HEK293 (cell line): ENCODE results near the gene IGFALS.
A peak's percentile ranks its signal among the peaks of the same experiment; 100 is the strongest.

Experiments
- GLIS1 ChIP-seq: fragments of 450-650 bp; formaldehyde crosslinking; IDR thresholded peaks from 2 replicates; pipeline ENCODE4 v1.5.1; 2016; ENCODE audit warnings: missing biosample characterization, missing genetic modification characterization
- HOXA7 ChIP-seq: sonication (generic); formaldehyde crosslinking; IDR thresholded peaks from 2 replicates; pipeline ENCODE4 v1.8.1; 2022; ENCODE audit warnings: missing genetic modification reagents, borderline replicate concordance
- MEIS1 ChIP-seq: sonication (generic); formaldehyde crosslinking; IDR thresholded peaks from 2 replicates; pipeline ENCODE4 v1.8.1; 2022; ENCODE audit warnings: missing genetic modification reagents, mild to moderate bottlenecking, borderline replicate concordance
- ZFP3 ChIP-seq: fragments of 450-650 bp; formaldehyde crosslinking; IDR thresholded peaks from 2 replicates; pipeline ENCODE4 v1.5.1; 2016; ENCODE audit warnings: low read depth, missing biosample characterization, missing genetic modification characterization
- ZNF10 ChIP-seq: fragments of 450-650 bp; formaldehyde crosslinking; IDR thresholded peaks from 2 replicates; pipeline ENCODE4 v1.5.1; 2017; ENCODE audit warnings: missing biosample characterization, missing genetic modification characterization
- ZNF132 ChIP-seq: fragments of 450-650 bp; formaldehyde crosslinking; IDR thresholded peaks from 2 replicates; pipeline ENCODE4 v1.5.1; 2017; ENCODE audit warnings: missing biosample characterization, missing genetic modification characterization, borderline replicate concordance
- ZNF155 ChIP-seq: fragments of 450-650 bp; formaldehyde crosslinking; IDR thresholded peaks from 2 replicates; pipeline ENCODE4 v1.5.1; 2016; ENCODE audit warnings: missing biosample characterization, missing genetic modification characterization
- ZNF214 ChIP-seq: fragments of 450-650 bp; formaldehyde crosslinking; IDR thresholded peaks from 2 replicates; pipeline ENCODE4 v1.5.1; 2017; ENCODE audit warnings: missing biosample characterization, mild to moderate bottlenecking, missing genetic modification characterization, borderline replicate concordance
- ZNF292 ChIP-seq: fragments of 450-650 bp; formaldehyde crosslinking; IDR thresholded peaks from 2 replicates; pipeline ENCODE4 v1.5.1; 2016; ENCODE audit warnings: low read depth, missing biosample characterization, missing genetic modification characterization, borderline replicate concordance
- ZNF341 ChIP-seq: fragments of 450-650 bp; formaldehyde crosslinking; IDR thresholded peaks from 2 replicates; pipeline ENCODE4; 2016; ENCODE audit warnings: low read depth, missing biosample characterization, missing genetic modification characterization
- ZNF354C ChIP-seq: fragments of 450-650 bp; formaldehyde crosslinking; IDR thresholded peaks from 2 replicates; pipeline ENCODE4 v1.5.1; 2016; ENCODE audit warnings: missing biosample characterization, missing genetic modification characterization, low read depth, borderline replicate concordance
- ZNF426 ChIP-seq: fragments of 450-650 bp; formaldehyde crosslinking; IDR thresholded peaks from 2 replicates; pipeline ENCODE4 v1.5.1; 2017; ENCODE audit warnings: missing biosample characterization, missing genetic modification characterization, mild to moderate bottlenecking, inconsistent platforms, moderate library complexity
- ZNF585B ChIP-seq: fragments of 450-650 bp; formaldehyde crosslinking; IDR thresholded peaks from 2 replicates; pipeline ENCODE4 v1.5.1; 2016; ENCODE audit warnings: missing biosample characterization, missing genetic modification characterization
- ZNF621 ChIP-seq: fragments of 450-650 bp; formaldehyde crosslinking; IDR thresholded peaks from 2 replicates; pipeline ENCODE4 v1.5.1; 2017; ENCODE audit warnings: missing biosample characterization, missing genetic modification characterization
- ZNF776 ChIP-seq: fragments of 450-650 bp; formaldehyde crosslinking; IDR thresholded peaks from 2 replicates; pipeline ENCODE4 v1.5.0; 2017; ENCODE audit warnings: missing biosample characterization, missing genetic modification characterization, borderline replicate concordance
- ZNF777 ChIP-seq: fragments of 450-650 bp; formaldehyde crosslinking; IDR thresholded peaks from 2 replicates; pipeline ENCODE4 v1.5.1; 2017; ENCODE audit warnings: missing biosample characterization, missing genetic modification characterization, borderline replicate concordance
- ZNF792 ChIP-seq: fragments of 450-650 bp; formaldehyde crosslinking; IDR thresholded peaks from 2 replicates; pipeline ENCODE4 v1.5.1; 2016; ENCODE audit warnings: missing biosample characterization, missing genetic modification characterization
- ZSCAN23 ChIP-seq: fragments of 450-650 bp; formaldehyde crosslinking; IDR thresholded peaks from 2 replicates; pipeline ENCODE4 v1.5.1; 2016; ENCODE audit warnings: missing biosample characterization, missing genetic modification characterization
- ZXDB ChIP-seq: fragments of 450-650 bp; formaldehyde crosslinking; IDR thresholded peaks from 2 replicates; pipeline ENCODE4 v1.5.1; 2016; ENCODE audit warnings: missing biosample characterization, missing genetic modification characterization
- TF ChIP-seq, protein P1 (sequence below): fragments of 450-650 bp; formaldehyde crosslinking; IDR thresholded peaks from 2 replicates; pipeline ENCODE4 v1.5.1; 2016; ENCODE audit warnings: missing biosample characterization, missing genetic modification characterization
- TF ChIP-seq, protein P2 (sequence below): fragments of 450-650 bp; formaldehyde crosslinking; IDR thresholded peaks from 2 replicates; pipeline ENCODE4 v1.5.1; 2016; ENCODE audit warnings: missing biosample characterization, missing genetic modification characterization
- TF ChIP-seq, protein P3 (sequence below): fragments of 450-650 bp; formaldehyde crosslinking; IDR thresholded peaks from 2 replicates; pipeline ENCODE4 v1.5.1; 2016; ENCODE audit warnings: missing biosample characterization, missing genetic modification characterization
- TF ChIP-seq, protein P4 (sequence below): fragments of 450-650 bp; formaldehyde crosslinking; IDR thresholded peaks from 2 replicates; pipeline ENCODE4 v1.5.1; 2016; ENCODE audit warnings: missing biosample characterization, missing genetic modification characterization, borderline replicate concordance
- TF ChIP-seq, protein P5 (sequence below): fragments of 450-650 bp; formaldehyde crosslinking; IDR thresholded peaks from 2 replicates; pipeline ENCODE4 v1.5.1; 2017; ENCODE audit warnings: missing biosample characterization, mild to moderate bottlenecking, missing genetic modification characterization, moderate library complexity
- TF ChIP-seq, protein P6 (sequence below): fragments of 450-650 bp; formaldehyde crosslinking; IDR thresholded peaks from 2 replicates; pipeline ENCODE4 v1.5.1; 2017; ENCODE audit warnings: missing biosample characterization, missing genetic modification characterization
- TF ChIP-seq, protein P7 (sequence below): fragments of 450-650 bp; formaldehyde crosslinking; IDR thresholded peaks from 2 replicates; pipeline ENCODE4 v1.5.1; 2016; ENCODE audit warnings: missing biosample characterization, missing genetic modification characterization

IGFALS gene

DNA sequence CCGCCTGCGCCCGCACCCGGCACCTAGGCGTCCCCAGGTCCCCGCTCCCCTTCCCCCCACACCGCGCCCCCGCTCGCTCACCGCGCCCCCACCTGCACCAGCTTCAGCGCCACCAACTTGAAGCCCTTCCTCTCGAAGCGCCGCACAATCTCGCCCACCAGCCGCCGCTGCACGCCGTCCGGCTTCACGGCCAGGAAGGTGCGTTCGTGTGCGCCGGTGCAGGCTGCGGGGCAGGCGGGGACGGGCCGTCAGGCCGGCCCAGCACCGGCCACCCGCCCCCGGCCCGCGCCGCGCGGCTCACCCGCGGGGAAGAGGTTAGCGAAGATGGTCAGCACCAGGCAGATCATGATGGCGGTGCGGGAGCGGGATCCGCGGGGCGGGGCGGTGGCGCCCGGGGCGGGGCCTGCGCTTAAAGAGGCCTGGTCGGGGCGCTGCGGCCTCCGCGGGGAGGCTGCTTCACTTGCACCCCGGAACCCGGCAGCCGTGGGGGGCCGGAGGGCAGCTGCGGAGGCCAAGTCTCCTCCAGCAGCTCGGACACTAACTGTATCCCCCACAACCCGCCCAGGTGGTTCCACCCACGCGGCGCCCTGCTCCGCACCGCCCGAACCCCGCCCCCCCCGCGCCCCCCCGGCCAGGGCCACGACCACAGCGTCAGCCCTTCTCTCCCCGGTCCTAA lies 22.2 kb downstream of the IGFALS start, which contains the start of gene NME3 (continued):
- TF ChIP-seq, protein P1, sequence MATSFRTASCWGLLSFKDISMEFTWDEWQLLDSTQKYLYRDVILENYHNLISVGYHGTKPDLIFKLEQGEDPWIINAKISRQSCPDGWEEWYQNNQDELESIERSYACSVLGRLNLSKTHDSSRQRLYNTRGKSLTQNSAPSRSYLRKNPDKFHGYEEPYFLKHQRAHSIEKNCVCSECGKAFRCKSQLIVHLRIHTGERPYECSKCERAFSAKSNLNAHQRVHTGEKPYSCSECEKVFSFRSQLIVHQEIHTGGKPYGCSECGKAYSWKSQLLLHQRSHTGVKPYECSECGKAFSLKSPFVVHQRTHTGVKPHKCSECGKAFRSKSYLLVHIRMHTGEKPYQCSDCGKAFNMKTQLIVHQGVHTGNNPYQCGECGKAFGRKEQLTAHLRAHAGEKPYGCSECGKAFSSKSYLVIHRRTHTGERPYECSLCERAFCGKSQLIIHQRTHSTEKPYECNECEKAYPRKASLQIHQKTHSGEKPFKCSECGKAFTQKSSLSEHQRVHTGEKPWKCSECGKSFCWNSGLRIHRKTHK: no peak
- TF ChIP-seq ZNF214: no peak
- no peak for TF ChIP-seq ZNF292 (tag by site-specific recombination)
- TF ChIP-seq ZNF426 (tag by site-specific recombination): no peak
- TF ChIP-seq ZNF585B (tag by site-specific recombination): no peak
- TF ChIP-seq HOXA7 (CRISPR knock-in tag): no peak
- no peak for TF ChIP-seq ZNF10 (tag by site-specific recombination)
- TF ChIP-seq ZNF621: no peak
- TF ChIP-seq, protein P2, sequence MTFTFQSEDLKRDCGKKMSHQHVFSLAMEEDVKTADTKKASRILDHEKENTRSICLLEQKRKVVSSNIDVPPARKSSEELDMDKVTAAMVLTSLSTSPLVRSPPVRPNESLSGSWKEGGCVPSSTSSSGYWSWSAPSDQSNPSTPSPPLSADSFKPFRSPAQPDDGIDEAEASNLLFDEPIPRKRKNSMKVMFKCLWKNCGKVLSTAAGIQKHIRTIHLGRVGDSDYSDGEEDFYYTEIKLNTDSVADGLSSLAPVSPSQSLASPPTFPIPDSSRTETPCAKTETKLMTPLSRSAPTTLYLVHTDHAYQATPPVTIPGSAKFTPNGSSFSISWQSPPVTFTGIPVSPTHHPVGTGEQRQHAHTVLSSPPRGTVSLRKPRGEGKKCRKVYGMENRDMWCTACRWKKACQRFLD: no peak
- TF ChIP-seq, protein P3, sequence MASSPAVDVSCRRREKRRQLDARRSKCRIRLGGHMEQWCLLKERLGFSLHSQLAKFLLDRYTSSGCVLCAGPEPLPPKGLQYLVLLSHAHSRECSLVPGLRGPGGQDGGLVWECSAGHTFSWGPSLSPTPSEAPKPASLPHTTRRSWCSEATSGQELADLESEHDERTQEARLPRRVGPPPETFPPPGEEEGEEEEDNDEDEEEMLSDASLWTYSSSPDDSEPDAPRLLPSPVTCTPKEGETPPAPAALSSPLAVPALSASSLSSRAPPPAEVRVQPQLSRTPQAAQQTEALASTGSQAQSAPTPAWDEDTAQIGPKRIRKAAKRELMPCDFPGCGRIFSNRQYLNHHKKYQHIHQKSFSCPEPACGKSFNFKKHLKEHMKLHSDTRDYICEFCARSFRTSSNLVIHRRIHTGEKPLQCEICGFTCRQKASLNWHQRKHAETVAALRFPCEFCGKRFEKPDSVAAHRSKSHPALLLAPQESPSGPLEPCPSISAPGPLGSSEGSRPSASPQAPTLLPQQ (tag by site-specific recombination): peak; percentile 97
- TF ChIP-seq ZNF132 (tag by site-specific recombination): no peak
- TF ChIP-seq, protein P4, sequence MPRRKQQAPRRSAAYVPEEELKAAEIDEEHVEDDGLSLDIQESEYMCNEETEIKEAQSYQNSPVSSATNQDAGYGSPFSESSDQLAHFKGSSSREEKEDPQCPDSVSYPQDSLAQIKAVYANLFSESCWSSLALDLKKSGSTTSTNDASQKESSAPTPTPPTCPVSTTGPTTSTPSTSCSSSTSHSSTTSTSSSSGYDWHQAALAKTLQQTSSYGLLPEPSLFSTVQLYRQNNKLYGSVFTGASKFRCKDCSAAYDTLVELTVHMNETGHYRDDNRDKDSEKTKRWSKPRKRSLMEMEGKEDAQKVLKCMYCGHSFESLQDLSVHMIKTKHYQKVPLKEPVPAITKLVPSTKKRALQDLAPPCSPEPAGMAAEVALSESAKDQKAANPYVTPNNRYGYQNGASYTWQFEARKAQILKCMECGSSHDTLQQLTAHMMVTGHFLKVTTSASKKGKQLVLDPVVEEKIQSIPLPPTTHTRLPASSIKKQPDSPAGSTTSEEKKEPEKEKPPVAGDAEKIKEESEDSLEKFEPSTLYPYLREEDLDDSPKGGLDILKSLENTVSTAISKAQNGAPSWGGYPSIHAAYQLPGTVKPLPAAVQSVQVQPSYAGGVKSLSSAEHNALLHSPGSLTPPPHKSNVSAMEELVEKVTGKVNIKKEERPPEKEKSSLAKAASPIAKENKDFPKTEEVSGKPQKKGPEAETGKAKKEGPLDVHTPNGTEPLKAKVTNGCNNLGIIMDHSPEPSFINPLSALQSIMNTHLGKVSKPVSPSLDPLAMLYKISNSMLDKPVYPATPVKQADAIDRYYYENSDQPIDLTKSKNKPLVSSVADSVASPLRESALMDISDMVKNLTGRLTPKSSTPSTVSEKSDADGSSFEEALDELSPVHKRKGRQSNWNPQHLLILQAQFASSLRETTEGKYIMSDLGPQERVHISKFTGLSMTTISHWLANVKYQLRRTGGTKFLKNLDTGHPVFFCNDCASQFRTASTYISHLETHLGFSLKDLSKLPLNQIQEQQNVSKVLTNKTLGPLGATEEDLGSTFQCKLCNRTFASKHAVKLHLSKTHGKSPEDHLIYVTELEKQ (tag by site-specific recombination): no peak
- TF ChIP-seq ZNF792 (tag by site-specific recombination): no peak
- TF ChIP-seq ZSCAN23 (tag by site-specific recombination): no peak
- TF ChIP-seq, protein P5, sequence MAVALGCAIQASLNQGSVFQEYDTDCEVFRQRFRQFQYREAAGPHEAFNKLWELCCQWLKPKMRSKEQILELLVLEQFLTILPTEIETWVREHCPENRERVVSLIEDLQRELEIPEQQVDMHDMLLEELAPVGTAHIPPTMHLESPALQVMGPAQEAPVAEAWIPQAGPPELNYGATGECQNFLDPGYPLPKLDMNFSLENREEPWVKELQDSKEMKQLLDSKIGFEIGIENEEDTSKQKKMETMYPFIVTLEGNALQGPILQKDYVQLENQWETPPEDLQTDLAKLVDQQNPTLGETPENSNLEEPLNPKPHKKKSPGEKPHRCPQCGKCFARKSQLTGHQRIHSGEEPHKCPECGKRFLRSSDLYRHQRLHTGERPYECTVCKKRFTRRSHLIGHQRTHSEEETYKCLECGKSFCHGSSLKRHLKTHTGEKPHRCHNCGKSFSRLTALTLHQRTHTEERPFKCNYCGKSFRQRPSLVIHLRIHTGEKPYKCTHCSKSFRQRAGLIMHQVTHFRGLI: no peak
- TF ChIP-seq, protein P6, sequence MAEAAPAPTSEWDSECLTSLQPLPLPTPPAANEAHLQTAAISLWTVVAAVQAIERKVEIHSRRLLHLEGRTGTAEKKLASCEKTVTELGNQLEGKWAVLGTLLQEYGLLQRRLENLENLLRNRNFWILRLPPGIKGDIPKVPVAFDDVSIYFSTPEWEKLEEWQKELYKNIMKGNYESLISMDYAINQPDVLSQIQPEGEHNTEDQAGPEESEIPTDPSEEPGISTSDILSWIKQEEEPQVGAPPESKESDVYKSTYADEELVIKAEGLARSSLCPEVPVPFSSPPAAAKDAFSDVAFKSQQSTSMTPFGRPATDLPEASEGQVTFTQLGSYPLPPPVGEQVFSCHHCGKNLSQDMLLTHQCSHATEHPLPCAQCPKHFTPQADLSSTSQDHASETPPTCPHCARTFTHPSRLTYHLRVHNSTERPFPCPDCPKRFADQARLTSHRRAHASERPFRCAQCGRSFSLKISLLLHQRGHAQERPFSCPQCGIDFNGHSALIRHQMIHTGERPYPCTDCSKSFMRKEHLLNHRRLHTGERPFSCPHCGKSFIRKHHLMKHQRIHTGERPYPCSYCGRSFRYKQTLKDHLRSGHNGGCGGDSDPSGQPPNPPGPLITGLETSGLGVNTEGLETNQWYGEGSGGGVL (tag by site-specific recombination): peak; percentile 8; the same call in 1 of the 2 replicates
- no peak for TF ChIP-seq ZNF776 (tag by site-specific recombination)
- TF ChIP-seq, protein P7, sequence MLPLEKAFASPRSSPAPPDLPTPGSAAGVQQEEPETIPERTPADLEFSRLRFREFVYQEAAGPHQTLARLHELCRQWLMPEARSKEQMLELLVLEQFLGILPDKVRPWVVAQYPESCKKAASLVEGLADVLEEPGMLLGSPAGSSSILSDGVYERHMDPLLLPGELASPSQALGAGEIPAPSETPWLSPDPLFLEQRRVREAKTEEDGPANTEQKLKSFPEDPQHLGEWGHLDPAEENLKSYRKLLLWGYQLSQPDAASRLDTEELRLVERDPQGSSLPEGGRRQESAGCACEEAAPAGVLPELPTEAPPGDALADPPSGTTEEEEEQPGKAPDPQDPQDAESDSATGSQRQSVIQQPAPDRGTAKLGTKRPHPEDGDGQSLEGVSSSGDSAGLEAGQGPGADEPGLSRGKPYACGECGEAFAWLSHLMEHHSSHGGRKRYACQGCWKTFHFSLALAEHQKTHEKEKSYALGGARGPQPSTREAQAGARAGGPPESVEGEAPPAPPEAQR (tag by site-specific recombination): no peak
- TF ChIP-seq ZNF354C (tag by site-specific recombination): no peak
- no peak for TF ChIP-seq ZXDB (tag by site-specific recombination)
- TF ChIP-seq GLIS1 (tag by site-specific recombination): peak; percentile 88
- TF ChIP-seq ZNF341: no peak
- TF ChIP-seq ZNF155 (tag by site-specific recombination): no peak
- no peak for TF ChIP-seq MEIS1 (CRISPR knock-in tag)
- no peak for TF ChIP-seq ZFP3
- TF ChIP-seq ZNF777: no peak
